A673 (cell line): ENCODE results near the gene MRGPRE.

Experiments used
- EZH2 ChIP-seq: fragments of 200-600 bp; sonication (generic); IDR thresholded peaks from 2 replicates; pipeline ENCODE4 v1.6.1; 2017; ENCODE audit warnings: borderline replicate concordance, low read depth, mild to moderate bottlenecking, mixed read lengths, antibody characterized with exemption, low read length; ENCODE audit not compliant: poor library complexity, severe bottlenecking
- TF ChIP-seq, protein P1 (sequence below): fragments of 300-800, 200-600 bp; sonication (generic); conservative IDR thresholded peaks from 2 replicates; pipeline ENCODE4 v1.5.1; 2017; ENCODE audit warnings: low read depth, mild to moderate bottlenecking, antibody characterized with exemption, low read length, moderate library complexity, mixed read lengths

DNA sequence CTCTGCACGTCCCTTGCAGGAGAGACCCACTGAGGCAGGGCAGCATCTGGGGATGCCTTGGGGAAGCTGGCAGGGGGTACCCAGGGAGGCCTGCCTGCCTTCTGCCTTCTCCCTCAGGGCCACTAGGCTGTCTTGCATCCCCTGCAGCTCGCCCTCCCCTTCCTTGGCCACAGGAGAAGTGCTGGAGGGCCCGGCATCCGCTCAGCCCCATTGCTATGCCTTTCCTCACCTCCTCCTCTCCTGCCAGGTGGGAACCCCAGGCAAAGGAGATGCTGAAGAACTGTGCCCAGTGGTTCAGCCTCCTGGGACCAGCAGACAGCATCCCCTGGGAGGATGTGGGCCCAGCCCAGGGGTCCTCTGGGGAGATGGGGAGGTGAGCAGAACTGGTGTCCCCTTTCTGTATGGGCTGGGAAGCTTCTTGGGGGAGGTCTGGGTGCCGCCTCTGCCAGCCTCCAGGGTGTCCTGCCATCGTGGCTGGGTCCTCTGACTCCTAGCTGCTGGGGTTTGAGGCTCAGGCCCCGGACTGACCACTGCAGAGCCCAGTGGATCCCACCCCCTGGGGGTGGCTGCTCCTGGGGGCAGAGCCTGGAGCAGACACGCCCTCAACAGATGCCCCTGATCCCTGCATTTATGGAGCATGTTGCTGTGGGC lies 34.2 kb downstream of the MRGPRE start:
- TF ChIP-seq, protein P1, sequence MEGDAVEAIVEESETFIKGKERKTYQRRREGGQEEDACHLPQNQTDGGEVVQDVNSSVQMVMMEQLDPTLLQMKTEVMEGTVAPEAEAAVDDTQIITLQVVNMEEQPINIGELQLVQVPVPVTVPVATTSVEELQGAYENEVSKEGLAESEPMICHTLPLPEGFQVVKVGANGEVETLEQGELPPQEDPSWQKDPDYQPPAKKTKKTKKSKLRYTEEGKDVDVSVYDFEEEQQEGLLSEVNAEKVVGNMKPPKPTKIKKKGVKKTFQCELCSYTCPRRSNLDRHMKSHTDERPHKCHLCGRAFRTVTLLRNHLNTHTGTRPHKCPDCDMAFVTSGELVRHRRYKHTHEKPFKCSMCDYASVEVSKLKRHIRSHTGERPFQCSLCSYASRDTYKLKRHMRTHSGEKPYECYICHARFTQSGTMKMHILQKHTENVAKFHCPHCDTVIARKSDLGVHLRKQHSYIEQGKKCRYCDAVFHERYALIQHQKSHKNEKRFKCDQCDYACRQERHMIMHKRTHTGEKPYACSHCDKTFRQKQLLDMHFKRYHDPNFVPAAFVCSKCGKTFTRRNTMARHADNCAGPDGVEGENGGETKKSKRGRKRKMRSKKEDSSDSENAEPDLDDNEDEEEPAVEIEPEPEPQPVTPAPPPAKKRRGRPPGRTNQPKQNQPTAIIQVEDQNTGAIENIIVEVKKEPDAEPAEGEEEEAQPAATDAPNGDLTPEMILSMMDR = no peak
- no peak for TF ChIP-seq EZH2
